Cardiac fibroblast (primary cell): ENCODE measurements around the gene SLC25A36.
"Not testable (repeated sequence)": the region's sequence is repeated elsewhere in the genome, so short reads cannot be mapped to it uniquely, and the experiment has no call there.

ENCODE experiments used
- DNase-seq, 2 donors: peaks; one replicate each; pipeline versions ENCODE4 v3.0.0 to v3.0.0-alpha.2; 2010; ENCODE audit warnings: low read depth in 2 of 2
- H3K4me3 ChIP-seq, 2 donors: replicated peaks in 1 of 2; 1 replicate in 1 of 2; 2 replicates in 1 of 2; pipeline ENCODE4 v1.5.1; 2011; ENCODE audit warnings: low read depth in 2 of 2, low read length in 2 of 2, mild to moderate bottlenecking in 2 of 2, moderate library complexity in 1 of 2
- CTCF ChIP-seq: IDR thresholded peaks from one replicate; pipeline ENCODE4 v1.5.1; 2011; ENCODE audit warnings: low read depth, mild to moderate bottlenecking, low read length, inconsistent platforms

SLC25A36 gene

GRCh38 chr3:140929446-140929845 lies 12.2 kb upstream of the SLC25A36 start:
- no peak for TF ChIP-seq CTCF
- no peak overlapping the region for H3K4me3 ChIP-seq
- no peak for DNase-seq

DNA sequence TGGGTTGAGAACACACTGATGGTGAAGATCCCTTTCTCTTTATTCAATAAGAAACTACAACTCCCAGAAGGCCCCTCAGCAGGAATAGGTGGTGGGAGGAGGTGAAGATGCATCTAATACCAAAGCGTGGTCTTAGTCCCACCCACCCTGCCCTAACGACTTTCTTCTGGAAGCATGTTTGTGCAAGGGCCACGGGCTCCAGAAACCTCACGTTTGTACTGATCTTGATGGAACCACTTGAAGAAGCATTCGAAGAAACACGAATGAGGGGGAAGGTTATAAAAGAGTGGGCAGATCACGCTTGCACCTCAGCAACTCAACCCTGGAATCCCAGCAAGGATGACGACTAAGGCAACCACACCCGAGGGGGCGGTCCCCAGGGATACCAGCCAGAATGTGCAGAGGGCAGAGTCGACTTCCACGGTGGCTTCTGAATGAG lies 10.6 kb upstream of the SLC25A36 start:
- no peak for TF ChIP-seq CTCF
- H3K4me3 ChIP-seq: no peak overlapping the region
- peak in 1 of 2 donors; percentile 19 for DNase-seq

DNA sequence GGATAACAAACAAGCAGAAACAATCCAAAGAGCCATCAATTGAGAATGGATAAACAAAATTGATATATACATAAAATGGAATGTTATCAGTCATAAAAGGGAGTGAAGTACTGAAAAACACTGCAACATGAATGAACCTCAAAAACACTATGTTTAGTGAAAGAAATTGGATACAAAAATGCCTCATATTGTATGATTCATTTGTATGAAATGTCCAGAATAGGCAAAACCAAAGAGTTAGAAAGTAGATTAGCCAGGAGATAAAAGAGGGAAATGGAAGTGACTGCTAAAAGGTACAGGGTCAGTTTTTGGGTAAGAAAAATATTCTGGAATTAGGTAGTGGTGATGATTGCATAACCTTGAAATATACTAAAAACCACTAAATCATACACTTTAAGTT lies 9.8 kb upstream of the SLC25A36 start:
- DNase-seq: no peak
- no peak overlapping the region for H3K4me3 ChIP-seq
- TF ChIP-seq CTCF: no peak

GRCh38 chr3:140933109-140933508 lies 8.5 kb upstream of the SLC25A36 start:
- H3K4me3 ChIP-seq: no peak overlapping the region
- no peak for DNase-seq
- no peak for TF ChIP-seq CTCF

DNA sequence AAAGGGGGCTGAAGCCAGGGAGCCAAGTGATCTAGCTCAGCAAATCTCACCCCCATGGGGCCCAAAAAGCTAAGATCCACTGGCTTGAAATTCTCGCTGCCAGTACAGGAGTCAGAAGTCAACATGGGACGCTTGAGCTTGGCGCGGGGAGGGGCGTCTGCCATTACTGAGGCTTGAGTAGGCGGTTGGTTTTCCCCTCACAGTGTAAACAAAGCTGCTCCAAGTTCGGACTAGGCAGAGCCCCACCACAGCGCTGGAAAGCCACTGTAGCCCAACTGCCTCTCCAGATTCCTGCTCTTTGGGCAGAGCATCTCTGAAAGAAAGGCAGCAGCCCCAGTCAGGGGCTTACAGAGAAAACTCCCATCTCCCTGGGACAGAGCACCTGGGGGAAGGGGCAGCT lies 8.1 kb upstream of the SLC25A36 start:
- TF ChIP-seq CTCF: no peak
- DNase-seq: no peak
- no peak overlapping the region for H3K4me3 ChIP-seq

GRCh38 chr3:140939305-140939704 lies 2.3 kb upstream of the SLC25A36 start:
- not testable (repeated sequence) for H3K4me3 ChIP-seq, DNase-seq

DNA sequence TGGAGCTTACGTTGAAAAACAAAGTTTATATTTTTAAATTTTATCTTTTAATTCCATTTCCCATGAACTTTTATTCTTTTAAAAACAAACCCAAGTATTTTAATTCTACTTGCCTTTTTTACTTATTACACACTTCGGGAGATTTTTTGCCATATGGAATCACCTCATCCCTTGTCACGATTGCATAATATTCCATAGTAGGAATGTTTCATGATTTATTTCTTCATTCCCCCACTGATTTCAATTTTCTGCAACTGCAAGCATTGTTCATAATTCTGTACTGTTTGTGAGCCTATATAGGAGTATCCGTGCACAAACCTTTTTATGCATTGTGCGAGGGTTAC lies 574 bp upstream of the SLC25A36 start:
- peak overlapping the region; percentile 98 to 99 for H3K4me3 ChIP-seq
- DNase-seq: no peak
- TF ChIP-seq CTCF: no peak
